CD4-positive, alpha-beta T cell (primary cell): ENCODE measurements around the gene INMT. TPM values are rescaled to one million over a fixed set of nuclear protein-coding genes. Genes with fewer than 3 reads are reported as not detected.
A peak's percentile ranks its signal among the peaks of the same experiment; 100 is the strongest.

Experiments used
- ATAC-seq: fragments of 200-7000 bp; cut with Tn5 transposase; one replicate; pipeline ENCODE4 v1.10.0; 2022; ENCODE audit warnings: mild to moderate bottlenecking; ENCODE audit not compliant: poor library complexity
- CTCF ChIA-PET: fragments of 350-600 bp; sonication (Branson Sonifier 250); formaldehyde crosslinking; loops from one replicate; lab custom pipeline; 2021; ENCODE audit warnings: antibody characterized with exemption, inconsistent platforms; lab: Charles Lee
- POLR2A ChIA-PET: fragments of 350-600 bp; sonication (Branson Sonifier 250); formaldehyde crosslinking; loops from one replicate; lab custom pipeline; 2021; ENCODE audit warnings: antibody characterized with exemption, inconsistent platforms; lab: Charles Lee
- DNase-seq, 14 experiments: peaks; one replicate each; pipeline ENCODE4 v3.0.0-alpha.2; 2013 to 2020; ENCODE audit warnings: mixed read lengths in 2 of 14
- H3K27ac ChIP-seq, 2 donors: one replicate each; pipeline versions ENCODE4 v1.5.1 to v1.7.0; 2013; ENCODE audit warnings: low read length in 2 of 2, low read depth in 1 of 2, mild to moderate bottlenecking in 1 of 2
- H3K27me3 ChIP-seq, 2 experiments: 1 replicate in 1 of 2; 2 replicates in 1 of 2; pipeline versions ENCODE4 v1.6.1 to v1.7.0; 2013; ENCODE audit warnings: low read length in 2 of 2, control low read depth in 1 of 2, mild to moderate bottlenecking in 1 of 2, moderate library complexity in 1 of 2; ENCODE audit not compliant: insufficient read depth in 2 of 2, control insufficient read depth in 1 of 2
- H3K36me3 ChIP-seq: one replicate; pipeline ENCODE4 v1.6.1; 2013; ENCODE audit warnings: low read length, control low read depth; ENCODE audit not compliant: insufficient read depth
- H3K4me1 ChIP-seq: one replicate; pipeline ENCODE4 v1.6.1; 2013; ENCODE audit warnings: low read length, control low read depth; ENCODE audit not compliant: insufficient read depth
- H3K4me3 ChIP-seq: one replicate; pipeline ENCODE4 v1.5.1; 2013; ENCODE audit warnings: mild to moderate bottlenecking, low read length, moderate library complexity
- H3K9me3 ChIP-seq, 2 experiments: 1 replicate in 1 of 2; 2 replicates in 1 of 2; pipeline versions ENCODE4 v1.6.1 to v1.7.0; 2013; ENCODE audit warnings: low read length in 2 of 2, mild to moderate bottlenecking in 2 of 2, control low read depth in 1 of 2, moderate library complexity in 1 of 2; ENCODE audit not compliant: control insufficient read depth in 1 of 2, insufficient read depth in 1 of 2
- H3K27ac Mint-ChIP-seq: one replicate; pipeline ENCODE4 v1.8.0; 2020; ENCODE audit warnings: mixed read lengths
- H3K27me3 Mint-ChIP-seq: one replicate; pipeline ENCODE4 v1.8.0; 2021; ENCODE audit warnings: mixed read lengths
- H3K36me3 Mint-ChIP-seq: one replicate; pipeline ENCODE4 v1.8.0; 2021; ENCODE audit warnings: low read depth, mixed read lengths
- H3K4me1 Mint-ChIP-seq: one replicate; pipeline ENCODE4 v1.8.0; 2021; ENCODE audit warnings: low read depth, mixed read lengths
- H3K4me3 Mint-ChIP-seq: one replicate; pipeline ENCODE4 v1.8.0; 2020; ENCODE audit warnings: mild to moderate bottlenecking, mixed read lengths
- H3K9me3 Mint-ChIP-seq: one replicate; pipeline ENCODE4 v1.8.0; 2020; ENCODE audit warnings: mixed read lengths
- intact Hi-C, 2 experiments: fragments of 100-400 bp; cut with DNase I in 1 of 2; cut with micrococcal nuclease in 1 of 2; formaldehyde crosslinking; loops; one replicate each; pipeline versions ENCODE4 v1.15.1 to v1.9.0; 2023 to 2025; cut with DNase I, micrococcal nuclease
- polyA plus RNA-seq, 2 donors: library from polyadenylated mRNA; unstranded; fragments of 120-200 nt; gene quantifications; one replicate each; pipeline ENCODE4 v1.2.1, GENCODE V29; 2013
- total RNA-seq, 174 experiments: library from RNA in 2 of 174; stranded (reverse) in 2 of 174; gene quantifications; one replicate each; pipeline ENCODE4 v1.2.3 and lab custom pipeline; 2021 to 2026
- TF ChIP-seq, protein P1 (sequence below): fragments of 200-600 bp; IDR thresholded peaks from one replicate; pipeline ENCODE4 v1.8.0; 2022; ENCODE audit warnings: antibody characterized with exemption, mild to moderate bottlenecking

The INMT gene
- total RNA-seq (under 1 TPM; 0.36 to 0.69 TPM), total RNA-seq (lab: John Stamatoyannopoulos, UW) (0 to 1.2 (median 0.11) reads per million in 172 experiments)
- polyA plus RNA-seq (2013, experiment 1 of 2), result 0.51 TPM
- 0.45 TPM for polyA plus RNA-seq (2013, experiment 2 of 2)

DNA sequence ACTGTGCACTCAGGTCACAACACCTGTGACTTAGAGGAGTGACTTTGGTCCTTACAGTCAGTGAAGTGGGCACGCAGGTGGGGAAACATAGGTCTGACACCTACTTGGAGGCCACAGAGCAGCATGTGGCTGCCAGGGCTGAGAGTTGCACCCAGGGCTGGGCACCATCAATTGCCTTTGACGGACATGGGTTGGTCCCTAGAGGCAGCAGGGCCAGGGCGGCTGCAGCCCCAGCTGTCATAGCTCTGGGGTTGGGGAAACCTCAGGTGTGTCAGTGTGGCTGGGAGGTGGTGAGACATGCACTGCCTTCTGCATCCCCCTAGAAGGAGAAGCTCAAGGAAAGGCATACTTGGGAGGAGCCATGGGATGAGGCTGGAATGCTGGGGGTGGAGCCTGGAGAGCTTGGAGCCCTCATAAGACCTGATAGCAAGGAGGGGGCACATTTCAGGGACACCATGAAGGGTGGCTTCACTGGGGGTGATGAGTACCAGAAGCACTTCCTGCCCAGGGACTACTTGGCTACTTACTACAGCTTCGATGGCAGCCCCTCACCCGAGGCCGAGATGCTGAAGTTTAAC is at the start of gene INMT:
INMT (plus strand) TSS at position 440 of the 578 bp plus-strand sequence; CDS start at position 456, 16 bp downstream.
- Mint-ChIP-seq H3K4me1 (no peaks in the 10 kb centered on the region), H3K36me3 (no peaks in the 10 kb centered on the region), H3K9me3 (no peaks in the 10 kb centered on the region), H3K27ac (no peak within 1 kb of the TSS), H3K27me3 (no peaks in the 10 kb centered on the region), H3K4me3 (no peak within 1 kb of the TSS)
- POLR2A ChIA-PET, result no interaction called here
- no peak for DNase-seq
- Histone ChIP-seq H3K9me3 (no peaks in the 10 kb centered on the region), H3K36me3 (no peaks in the 10 kb centered on the region), H3K27ac (no peak within 1 kb of the TSS), H3K27me3 (no peaks in the 10 kb centered on the region), H3K4me3 (no peak within 1 kb of the TSS), H3K4me1 (no peaks in the 10 kb centered on the region)
- intact Hi-C loops, result no loop called here
- TF ChIP-seq, protein P1, sequence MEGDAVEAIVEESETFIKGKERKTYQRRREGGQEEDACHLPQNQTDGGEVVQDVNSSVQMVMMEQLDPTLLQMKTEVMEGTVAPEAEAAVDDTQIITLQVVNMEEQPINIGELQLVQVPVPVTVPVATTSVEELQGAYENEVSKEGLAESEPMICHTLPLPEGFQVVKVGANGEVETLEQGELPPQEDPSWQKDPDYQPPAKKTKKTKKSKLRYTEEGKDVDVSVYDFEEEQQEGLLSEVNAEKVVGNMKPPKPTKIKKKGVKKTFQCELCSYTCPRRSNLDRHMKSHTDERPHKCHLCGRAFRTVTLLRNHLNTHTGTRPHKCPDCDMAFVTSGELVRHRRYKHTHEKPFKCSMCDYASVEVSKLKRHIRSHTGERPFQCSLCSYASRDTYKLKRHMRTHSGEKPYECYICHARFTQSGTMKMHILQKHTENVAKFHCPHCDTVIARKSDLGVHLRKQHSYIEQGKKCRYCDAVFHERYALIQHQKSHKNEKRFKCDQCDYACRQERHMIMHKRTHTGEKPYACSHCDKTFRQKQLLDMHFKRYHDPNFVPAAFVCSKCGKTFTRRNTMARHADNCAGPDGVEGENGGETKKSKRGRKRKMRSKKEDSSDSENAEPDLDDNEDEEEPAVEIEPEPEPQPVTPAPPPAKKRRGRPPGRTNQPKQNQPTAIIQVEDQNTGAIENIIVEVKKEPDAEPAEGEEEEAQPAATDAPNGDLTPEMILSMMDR, result no peak
- CTCF ChIA-PET, result no interaction called here
- no peak for ATAC-seq

DNA sequence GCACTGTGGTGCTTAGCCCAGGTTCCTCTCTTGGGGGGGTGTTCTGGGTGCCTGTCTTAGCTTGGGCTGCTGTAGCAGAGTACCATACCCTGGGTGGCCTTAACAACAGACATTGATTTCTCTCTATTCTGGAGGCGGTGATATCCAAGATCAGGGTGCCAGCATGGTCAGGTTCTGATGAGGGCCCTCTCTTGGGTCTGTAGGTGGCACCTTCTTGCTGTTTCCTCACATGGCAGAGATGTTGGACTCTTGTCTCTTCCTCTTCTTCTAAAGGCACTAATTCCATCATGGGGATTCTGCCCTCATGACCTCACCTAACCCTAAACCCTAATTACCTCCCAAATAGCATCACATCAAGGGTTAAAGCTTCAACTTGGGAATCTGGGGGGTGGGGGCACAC is 49.7 kb upstream of the INMT start:
- intact Hi-C loops, result loop anchor here (1.0 kb wide), 1 partner anchor 38 kb away; no protein-coding TSS in a partner anchor
- Mint-ChIP-seq H3K27me3 (no peaks in the 10 kb centered on the region), H3K9me3 (no peaks in the 10 kb centered on the region), H3K4me3 (no peak overlapping the region), H3K36me3 (no peaks in the 10 kb centered on the region), H3K27ac (no peak overlapping the region), H3K4me1 (peaks cover 6% of the 10 kb centered on the region)
- Histone ChIP-seq H3K4me3 (no peak overlapping the region), H3K27me3 (no peaks in the 10 kb centered on the region), H3K9me3 (no peaks in the 10 kb centered on the region), H3K4me1 (peaks cover 12% of the 10 kb centered on the region), H3K36me3 (no peaks in the 10 kb centered on the region), H3K27ac (no peak overlapping the region)
- ChIA-PET CTCF (interaction anchor here (1.4 kb wide), 2 partner anchors 8 to 38 kb away, joined by 4 to 6 read pairs; no protein-coding TSS in a partner anchor), POLR2A (interaction anchor here (2.4 kb wide), 1 partner anchor 37 kb away, joined by 15 read pairs; no protein-coding TSS in a partner anchor)
- DNase-seq (peak in 5 of 14 experiments; percentile 30 to 66 (median 49)), ATAC-seq (no peak)
- TF ChIP-seq, protein P1, result peak; percentile 20

DNA sequence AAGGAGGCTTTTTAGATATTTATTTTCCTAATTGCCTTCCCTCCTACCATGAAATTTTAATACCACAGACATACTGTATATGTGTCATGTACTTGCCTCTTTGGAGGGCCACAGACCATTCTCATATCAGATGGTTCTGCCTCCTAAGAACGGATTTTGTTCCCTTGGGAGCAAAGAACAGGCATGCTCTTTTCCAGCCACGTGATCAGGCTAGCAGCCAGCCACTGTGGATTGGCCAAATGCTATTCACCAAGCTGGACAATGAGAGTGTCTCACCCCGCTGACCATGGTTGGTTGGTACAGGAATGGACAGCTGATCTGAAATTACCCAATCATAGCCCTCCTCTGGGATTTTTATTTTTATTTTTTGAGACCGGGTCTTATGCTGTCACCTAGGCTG is 48.2 kb upstream of the INMT start:
- H3K36me3 ChIP-seq, result no peaks in the 10 kb centered on the region
- CTCF ChIA-PET, result no interaction called here
- DNase-seq (no peak), ATAC-seq (no peak)
- Mint-ChIP-seq H3K9me3 (no peaks in the 10 kb centered on the region), H3K27ac (no peak overlapping the region), H3K36me3 (no peaks in the 10 kb centered on the region), H3K4me3 (no peak overlapping the region), H3K27me3 (no peaks in the 10 kb centered on the region), H3K4me1 (no peaks in the 10 kb centered on the region)
- no peaks in the 10 kb centered on the region for H3K9me3 ChIP-seq
- no peaks in the 10 kb centered on the region for H3K4me1 ChIP-seq
- no peak overlapping the region for H3K4me3 ChIP-seq
- H3K27ac ChIP-seq, result no peak overlapping the region
- POLR2A ChIA-PET, result interaction anchor here (1.3 to 2.4 kb wide), 2 partner anchors 24 to 35 kb away, joined by 6 to 15 read pairs; no protein-coding TSS in a partner anchor
- no peaks in the 10 kb centered on the region for H3K27me3 ChIP-seq
- intact Hi-C loops, result no loop called here
- TF ChIP-seq, protein P1, result no peak
